Measurements from ENCODE around the gene SCML1. TPM values are rescaled to one million over a fixed set of nuclear protein-coding genes. Genes with fewer than 3 reads are reported as not detected.

SCML1 gene
- total RNA-seq, 1 donor from 2014 or later, result 4.0 TPM

DNA sequence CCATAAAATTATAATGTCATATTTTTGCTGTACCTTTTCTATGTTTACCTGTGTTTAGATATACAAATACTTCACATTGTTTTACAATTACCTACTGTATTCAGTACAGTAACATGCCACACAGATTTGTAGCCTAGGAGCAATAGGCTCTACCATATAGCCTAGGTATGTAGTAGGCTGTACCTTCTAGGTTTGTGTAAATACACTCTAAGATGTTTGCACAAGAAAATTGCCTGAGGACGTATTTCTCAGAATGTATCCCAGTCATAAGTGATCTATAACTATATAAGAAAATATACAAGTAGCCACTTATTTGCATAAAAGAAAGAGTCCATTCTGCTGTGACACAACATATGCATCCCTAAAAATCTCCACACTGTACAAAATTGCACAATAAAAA is 36.3 kb upstream of the SCML1 start:
- DNase-seq (ENCODE audit: low read depth), result no peak
- no peaks in the 10 kb centered on the region for H3K36me3 ChIP-seq (ENCODE audit: control insufficient read depth, insufficient read depth, low read length)
- TF ChIP-seq, protein P1, sequence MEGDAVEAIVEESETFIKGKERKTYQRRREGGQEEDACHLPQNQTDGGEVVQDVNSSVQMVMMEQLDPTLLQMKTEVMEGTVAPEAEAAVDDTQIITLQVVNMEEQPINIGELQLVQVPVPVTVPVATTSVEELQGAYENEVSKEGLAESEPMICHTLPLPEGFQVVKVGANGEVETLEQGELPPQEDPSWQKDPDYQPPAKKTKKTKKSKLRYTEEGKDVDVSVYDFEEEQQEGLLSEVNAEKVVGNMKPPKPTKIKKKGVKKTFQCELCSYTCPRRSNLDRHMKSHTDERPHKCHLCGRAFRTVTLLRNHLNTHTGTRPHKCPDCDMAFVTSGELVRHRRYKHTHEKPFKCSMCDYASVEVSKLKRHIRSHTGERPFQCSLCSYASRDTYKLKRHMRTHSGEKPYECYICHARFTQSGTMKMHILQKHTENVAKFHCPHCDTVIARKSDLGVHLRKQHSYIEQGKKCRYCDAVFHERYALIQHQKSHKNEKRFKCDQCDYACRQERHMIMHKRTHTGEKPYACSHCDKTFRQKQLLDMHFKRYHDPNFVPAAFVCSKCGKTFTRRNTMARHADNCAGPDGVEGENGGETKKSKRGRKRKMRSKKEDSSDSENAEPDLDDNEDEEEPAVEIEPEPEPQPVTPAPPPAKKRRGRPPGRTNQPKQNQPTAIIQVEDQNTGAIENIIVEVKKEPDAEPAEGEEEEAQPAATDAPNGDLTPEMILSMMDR (IDR thresholded peaks at IDR 0.05; ENCODE audit: insufficient read depth, low read length, poor library complexity, severe bottlenecking), result no peak
- H3K27me3 ChIP-seq (ENCODE audit: control insufficient read depth, insufficient read depth, low read length), result no peaks in the 10 kb centered on the region
- no peak overlapping the region for H3K4me3 ChIP-seq (ENCODE audit: low read depth, low read length)

DNA sequence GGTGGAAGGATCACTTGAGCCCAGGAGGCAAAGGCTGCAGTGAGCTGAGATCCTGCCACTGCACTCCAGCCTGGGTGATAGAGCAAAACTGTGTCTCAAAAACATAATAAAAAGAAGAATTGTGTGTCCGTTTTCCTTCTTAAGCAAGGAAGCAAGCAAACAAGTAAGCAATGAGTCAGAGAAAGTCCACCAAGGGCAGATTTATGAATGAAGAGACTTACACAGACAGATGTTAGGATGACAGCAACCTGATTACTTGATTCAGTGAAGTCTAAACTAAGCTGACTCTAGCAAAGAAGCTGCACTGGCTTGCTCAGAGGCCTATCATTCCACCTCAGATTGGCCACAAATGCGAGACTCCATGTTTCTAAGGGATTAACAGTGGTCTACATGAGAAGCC is 34.1 kb upstream of the SCML1 start:
- no peaks in the 10 kb centered on the region for H3K36me3 ChIP-seq (ENCODE audit: control insufficient read depth, insufficient read depth, low read length)
- DNase-seq (ENCODE audit: low read depth), result no peak
- H3K27me3 ChIP-seq (ENCODE audit: control insufficient read depth, insufficient read depth, low read length), result no peaks in the 10 kb centered on the region
- TF ChIP-seq, protein P1 (IDR thresholded peaks at IDR 0.05; ENCODE audit: insufficient read depth, low read length, poor library complexity, severe bottlenecking), result no peak
- H3K4me3 ChIP-seq (ENCODE audit: low read depth, low read length), result no peak overlapping the region

DNA sequence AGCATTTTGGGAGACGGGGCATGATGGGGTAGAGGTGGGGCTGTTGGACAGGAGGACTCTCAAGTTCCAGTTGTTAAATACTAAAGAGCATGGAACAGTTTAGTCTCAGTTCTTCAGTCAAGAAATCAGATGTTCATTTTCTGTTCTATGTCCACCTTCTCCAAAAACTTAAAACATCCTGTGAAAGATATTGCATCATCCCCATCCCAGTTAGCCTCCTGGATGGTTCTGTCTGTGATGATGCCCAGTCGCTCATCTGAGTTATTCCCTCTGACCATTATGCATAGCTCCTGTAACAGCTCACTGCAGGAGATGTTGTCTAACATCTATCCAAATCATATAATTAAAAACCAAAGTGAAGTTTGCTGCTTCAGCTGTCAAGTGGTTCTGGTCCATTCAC is 32.1 kb upstream of the SCML1 start:
- no peaks in the 10 kb centered on the region for H3K27me3 ChIP-seq (ENCODE audit: control insufficient read depth, insufficient read depth, low read length)
- no peak overlapping the region for H3K4me3 ChIP-seq (ENCODE audit: low read depth, low read length)
- no peaks in the 10 kb centered on the region for H3K36me3 ChIP-seq (ENCODE audit: control insufficient read depth, insufficient read depth, low read length)
- TF ChIP-seq, protein P1 (IDR thresholded peaks at IDR 0.05; ENCODE audit: insufficient read depth, low read length, poor library complexity, severe bottlenecking), result no peak
- no peak for DNase-seq (ENCODE audit: low read depth)

DNA sequence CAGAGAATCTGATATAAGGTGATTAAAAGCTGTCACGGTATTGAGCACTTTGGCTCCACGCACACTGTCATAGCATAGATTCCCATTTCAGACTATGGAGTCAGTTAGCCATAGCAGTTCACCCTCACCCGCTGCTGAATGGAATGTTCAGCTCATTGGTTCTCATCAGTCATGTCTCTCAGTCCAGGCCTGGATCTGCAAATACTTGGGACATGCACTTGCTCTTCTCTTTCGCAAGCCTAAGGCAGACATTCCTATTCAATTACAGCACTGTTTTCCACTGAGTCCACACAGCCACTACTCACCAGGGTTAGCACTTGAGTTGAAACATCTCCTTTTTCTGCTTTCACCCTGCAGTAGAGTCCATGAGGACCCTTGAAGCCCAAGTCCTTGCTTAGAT is 30.6 kb upstream of the SCML1 start:
- TF ChIP-seq, protein P1 (IDR thresholded peaks at IDR 0.05; ENCODE audit: insufficient read depth, low read length, poor library complexity, severe bottlenecking), result no peak
- Histone ChIP-seq H3K27me3 (ENCODE audit: control insufficient read depth, insufficient read depth, low read length) (no peaks in the 10 kb centered on the region), H3K4me3 (ENCODE audit: low read depth, low read length) (no peak overlapping the region), H3K36me3 (ENCODE audit: control insufficient read depth, insufficient read depth, low read length) (no peaks in the 10 kb centered on the region)
- DNase-seq (ENCODE audit: low read depth), result peak; percentile 47

DNA sequence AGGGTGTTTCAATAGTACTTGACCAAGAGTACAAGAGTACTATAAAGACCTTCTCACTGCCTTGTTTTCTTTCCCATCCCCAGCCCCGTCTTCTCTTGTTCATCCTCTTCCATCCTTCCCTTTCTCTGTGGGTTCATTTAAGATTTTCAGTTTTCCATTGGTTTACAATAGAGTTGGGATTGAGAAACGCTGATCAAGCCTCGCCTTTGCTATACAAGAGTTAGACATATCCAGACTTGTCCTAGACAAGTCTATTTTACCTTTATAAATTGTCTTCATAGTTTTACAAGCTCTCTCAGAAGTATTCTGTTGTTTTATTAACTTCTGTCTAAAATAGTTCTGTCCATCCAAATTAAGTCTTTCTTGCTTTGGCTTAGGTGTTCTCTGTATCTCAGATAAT is 29.6 kb upstream of the SCML1 start:
- no peak for DNase-seq (ENCODE audit: low read depth)
- Histone ChIP-seq H3K36me3 (ENCODE audit: control insufficient read depth, insufficient read depth, low read length) (no peaks in the 10 kb centered on the region), H3K4me3 (ENCODE audit: low read depth, low read length) (no peak overlapping the region), H3K27me3 (ENCODE audit: control insufficient read depth, insufficient read depth, low read length) (no peaks in the 10 kb centered on the region)
- TF ChIP-seq, protein P1 (IDR thresholded peaks at IDR 0.05; ENCODE audit: insufficient read depth, low read length, poor library complexity, severe bottlenecking), result no peak

DNA sequence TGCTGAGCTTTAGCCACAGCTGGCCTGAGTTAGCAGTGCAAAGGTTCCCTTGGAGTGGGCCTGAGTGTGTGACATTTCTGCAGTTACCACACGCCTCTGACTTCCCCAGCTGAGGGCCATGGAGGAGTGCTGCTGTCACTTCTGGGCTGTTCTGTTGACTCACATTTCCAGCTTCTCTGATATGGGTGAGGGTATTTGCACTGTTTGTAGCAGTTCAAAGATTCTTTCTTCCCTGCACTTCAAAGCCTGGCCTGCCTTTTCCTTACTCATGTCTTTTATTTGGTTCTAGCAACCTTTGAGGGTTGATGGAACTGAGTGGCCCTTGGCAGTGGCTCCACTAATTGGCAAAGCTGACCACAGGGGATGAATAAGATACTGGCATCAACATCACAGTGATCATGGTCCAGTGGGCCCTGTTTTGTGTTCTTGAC is 26.4 kb upstream of the SCML1 start:
- DNase-seq (ENCODE audit: low read depth), result no peak
- TF ChIP-seq, protein P1 (IDR thresholded peaks at IDR 0.05; ENCODE audit: insufficient read depth, low read length, poor library complexity, severe bottlenecking), result no peak
- peaks cover 1% of the 10 kb centered on the region for H3K36me3 ChIP-seq (ENCODE audit: control insufficient read depth, insufficient read depth, low read length)
- H3K27me3 ChIP-seq (ENCODE audit: control insufficient read depth, insufficient read depth, low read length), result no peaks in the 10 kb centered on the region
- no peak overlapping the region for H3K4me3 ChIP-seq (ENCODE audit: low read depth, low read length)

Measured in kidney epithelial cell (primary cell).